ENCODE results near the gene FOSL2.

The FOSL2 gene

GRCh38 chr2:28357055-28357454 lies 35.6 kb upstream of the FOSL2 start:
- no peak for DNase-seq (ENCODE audit: low read depth)
- no peak overlapping the region for H3K4me3 ChIP-seq (ENCODE audit: low read length)
- TF ChIP-seq CTCF (conservative IDR thresholded peaks at IDR 0.05; ENCODE audit: low read length), result no peak

GRCh38 chr2:28357948-28358667 lies 34.5 kb upstream of the FOSL2 start:
- TF ChIP-seq CTCF (conservative IDR thresholded peaks at IDR 0.05; ENCODE audit: low read length), result no peak

GRCh38 chr2:28358668-28359201 lies 33.9 kb upstream of the FOSL2 start:
- TF ChIP-seq CTCF (conservative IDR thresholded peaks at IDR 0.05; ENCODE audit: low read length), result no peak
- no peak for DNase-seq (ENCODE audit: low read depth)
- H3K4me3 ChIP-seq (ENCODE audit: low read length), result no peak overlapping the region

More at GRCh38 chr2:28357948-28358667, 34.5 kb upstream of the FOSL2 start:
- DNase-seq (ENCODE audit: low read depth), result no peak
- no peak overlapping the region for H3K4me3 ChIP-seq (ENCODE audit: low read length)

GRCh38 chr2:28359222-28360057 lies 33.2 kb upstream of the FOSL2 start:
- no peak overlapping the region for H3K4me3 ChIP-seq (ENCODE audit: low read length)
- TF ChIP-seq CTCF (conservative IDR thresholded peaks at IDR 0.05; ENCODE audit: low read length), result no peak
- no peak for DNase-seq (ENCODE audit: low read depth)

- TF ChIP-seq CTCF (conservative IDR thresholded peaks at IDR 0.05; ENCODE audit: low read length), result no peak
- no peak overlapping the region for H3K4me3 ChIP-seq (ENCODE audit: low read length)
- DNase-seq (ENCODE audit: low read depth), result no peak
Observed at GRCh38 chr2:28360058-28360717, 32.5 kb upstream of the FOSL2 start.

GRCh38 chr2:28360718-28361293 lies 31.9 kb upstream of the FOSL2 start:
- TF ChIP-seq CTCF (conservative IDR thresholded peaks at IDR 0.05; ENCODE audit: low read length), result no peak
- H3K4me3 ChIP-seq (ENCODE audit: low read length), result no peak overlapping the region
- peak; percentile 66 for DNase-seq (ENCODE audit: low read depth)
